ENCODE data around the gene PSD2.

PSD2 gene

DNA sequence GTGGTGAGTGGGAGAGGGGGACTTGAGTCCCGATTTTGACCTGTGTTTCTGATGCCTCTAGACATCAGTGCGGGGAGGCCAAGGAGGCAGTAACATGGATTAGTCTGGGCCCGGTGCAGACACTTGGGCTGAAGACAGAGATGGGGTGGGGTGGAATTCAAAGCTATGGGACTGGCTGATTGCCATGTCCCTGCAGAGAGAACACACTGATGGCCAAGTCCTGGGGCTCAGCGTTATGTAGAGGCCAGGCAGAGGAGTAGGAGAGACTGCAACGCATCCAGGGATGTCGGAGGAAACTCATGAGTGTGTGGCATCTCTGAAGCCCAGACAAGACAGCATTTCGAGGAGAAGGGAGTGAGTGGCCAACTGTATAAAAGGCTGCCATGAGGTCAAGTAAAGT, 30.1 kb downstream of the PSD2 start:
- H3K4me1 ChIP-seq (ENCODE audit: control insufficient read depth, insufficient read depth, low read length, unreplicated experiment): no peaks in the 10 kb centered on the region
- peaks cover 54% of the 10 kb centered on the region for H3K27me3 ChIP-seq (ENCODE audit: insufficient read depth, low read length)
- H3K36me3 ChIP-seq (ENCODE audit: insufficient read depth, low read length): no peaks in the 10 kb centered on the region
- H2AFZ ChIP-seq (ENCODE audit: low read length, unreplicated experiment): no peak overlapping the region
- H3K4me3 ChIP-seq (ENCODE audit: low read depth, low read length): no peak overlapping the region
- H3K27ac ChIP-seq (ENCODE audit: low read depth, low read length): no peak overlapping the region
- H3K79me2 ChIP-seq (ENCODE audit: control insufficient read depth, insufficient read depth, low read length, unreplicated experiment): no peaks in the 10 kb centered on the region

DNA sequence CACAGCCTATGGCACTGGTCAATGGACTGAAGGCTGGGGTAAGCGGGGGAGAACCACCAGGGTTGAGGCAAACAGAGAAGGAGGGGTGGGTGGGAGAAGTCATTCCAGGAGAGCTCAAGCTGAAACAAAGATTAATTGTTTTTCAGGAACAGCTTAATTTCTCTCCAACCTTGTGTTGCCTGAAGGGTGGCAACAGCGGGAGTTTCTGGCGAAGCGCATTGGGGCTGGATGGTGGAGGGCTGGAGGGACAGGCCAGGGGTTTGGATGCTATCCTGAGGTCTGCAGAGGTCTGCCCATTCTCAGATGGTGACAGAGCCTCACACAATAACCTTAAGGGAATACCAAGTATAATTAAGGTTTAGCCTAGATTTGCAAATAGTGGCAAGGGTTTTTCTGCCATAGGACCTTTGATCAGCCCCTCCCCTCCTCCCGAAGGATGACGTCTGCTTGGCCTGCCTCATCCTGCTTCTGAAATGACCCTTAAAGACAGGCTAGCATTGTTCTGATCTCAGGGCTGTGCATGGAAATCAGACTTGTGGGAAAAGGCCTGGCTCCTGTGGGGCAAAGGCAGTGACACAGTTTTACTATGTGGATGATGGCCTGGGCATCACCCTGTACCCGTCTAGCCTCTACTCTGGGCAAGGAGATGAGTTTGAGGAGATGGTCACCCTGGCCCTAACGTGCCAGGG, 32.7 kb downstream of the PSD2 start:
- Histone ChIP-seq H2AFZ (ENCODE audit: low read length, unreplicated experiment) (no peak overlapping the region), H3K27me3 (ENCODE audit: insufficient read depth, low read length) (peaks cover 80% of the 10 kb centered on the region)

DNA sequence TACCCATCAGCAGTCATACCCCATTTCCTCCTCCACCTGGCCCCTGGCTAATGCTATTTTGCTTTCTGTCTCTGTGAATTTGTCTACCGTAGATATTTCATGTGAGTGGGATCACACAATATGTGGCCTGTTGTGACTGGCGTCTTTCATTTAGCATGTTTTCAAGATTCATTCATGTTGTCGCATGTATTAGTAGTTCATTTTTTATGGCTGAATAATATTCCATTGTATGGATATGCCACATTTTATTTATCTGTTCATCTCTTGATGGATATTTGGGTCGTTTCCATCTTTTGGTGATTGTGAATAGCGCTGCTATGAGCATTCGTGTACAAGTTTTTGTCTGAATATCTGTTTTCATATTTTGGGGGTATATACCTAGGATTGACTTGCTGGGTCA, 33.9 kb downstream of the PSD2 start:
- no peaks in the 10 kb centered on the region for H3K79me2 ChIP-seq (ENCODE audit: control insufficient read depth, insufficient read depth, low read length, unreplicated experiment)
- no peaks in the 10 kb centered on the region for H3K4me1 ChIP-seq (ENCODE audit: control insufficient read depth, insufficient read depth, low read length, unreplicated experiment)
- peaks cover 91% of the 10 kb centered on the region for H3K27me3 ChIP-seq (ENCODE audit: insufficient read depth, low read length)

More for the DNA sequence above, 32.7 kb downstream of the PSD2 start:
- Histone ChIP-seq H3K36me3 (ENCODE audit: insufficient read depth, low read length) (no peaks in the 10 kb centered on the region), H3K4me1 (ENCODE audit: control insufficient read depth, insufficient read depth, low read length, unreplicated experiment) (no peaks in the 10 kb centered on the region), H3K79me2 (ENCODE audit: control insufficient read depth, insufficient read depth, low read length, unreplicated experiment) (no peaks in the 10 kb centered on the region), H3K4me3 (ENCODE audit: low read depth, low read length) (no peak overlapping the region), H3K27ac (ENCODE audit: low read depth, low read length) (no peak overlapping the region)

DNA sequence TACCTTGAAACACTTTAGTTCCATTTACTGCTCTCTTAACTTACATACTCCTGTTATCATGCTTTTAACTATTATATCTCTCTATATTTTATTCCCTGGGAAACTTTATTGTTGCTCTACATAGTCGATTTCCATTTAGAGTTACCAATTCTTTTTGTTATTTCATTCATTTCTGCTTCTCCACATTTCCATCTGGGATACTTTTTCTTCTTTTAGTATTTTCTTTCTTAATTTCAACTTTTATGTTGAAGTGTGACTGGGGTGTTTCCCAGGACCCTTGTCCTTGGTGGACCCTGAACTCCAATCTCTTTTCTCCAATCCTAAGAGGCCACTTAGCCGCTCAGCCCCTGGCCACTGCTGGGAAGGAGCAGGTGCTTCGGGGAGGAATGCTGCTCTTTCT, 36.0 kb downstream of the PSD2 start:
- Histone ChIP-seq H3K36me3 (ENCODE audit: insufficient read depth, low read length) (no peaks in the 10 kb centered on the region), H3K79me2 (ENCODE audit: control insufficient read depth, insufficient read depth, low read length, unreplicated experiment) (no peaks in the 10 kb centered on the region), H3K4me1 (ENCODE audit: control insufficient read depth, insufficient read depth, low read length, unreplicated experiment) (no peaks in the 10 kb centered on the region), H3K27me3 (ENCODE audit: insufficient read depth, low read length) (peaks cover 82% of the 10 kb centered on the region), H3K4me3 (ENCODE audit: low read depth, low read length) (no peak overlapping the region), H2AFZ (ENCODE audit: low read length, unreplicated experiment) (no peak overlapping the region), H3K27ac (ENCODE audit: low read depth, low read length) (no peak overlapping the region)

More for the DNA sequence above, 33.9 kb downstream of the PSD2 start:
- no peaks in the 10 kb centered on the region for H3K36me3 ChIP-seq (ENCODE audit: insufficient read depth, low read length)
- no peak overlapping the region for H3K27ac ChIP-seq (ENCODE audit: low read depth, low read length)
- no peak overlapping the region for H3K4me3 ChIP-seq (ENCODE audit: low read depth, low read length)
- no peak overlapping the region for H2AFZ ChIP-seq (ENCODE audit: low read length, unreplicated experiment)

DNA sequence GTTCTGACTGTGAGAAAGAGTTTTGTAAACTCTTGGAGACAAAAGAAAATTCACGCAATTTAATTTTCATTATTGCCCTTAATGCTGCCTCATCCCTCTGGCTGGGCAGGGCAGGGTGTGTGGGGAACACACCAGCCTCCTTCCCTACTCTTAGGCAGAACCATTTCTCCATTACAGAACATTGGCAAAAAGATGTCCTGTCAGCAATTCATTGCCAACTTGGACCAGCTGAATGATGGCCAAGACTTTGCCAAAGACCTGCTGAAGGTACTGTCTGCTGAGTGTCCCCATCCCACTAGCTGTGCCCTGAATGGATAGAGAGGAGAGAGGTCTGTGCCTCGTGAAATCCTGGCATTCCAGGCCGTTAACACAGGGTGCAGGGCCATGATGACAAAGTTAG, 37.9 kb downstream of the PSD2 start:
- H3K27ac ChIP-seq (ENCODE audit: low read depth, low read length): no peak overlapping the region
- H3K4me1 ChIP-seq (ENCODE audit: control insufficient read depth, insufficient read depth, low read length, unreplicated experiment): no peaks in the 10 kb centered on the region

DNA sequence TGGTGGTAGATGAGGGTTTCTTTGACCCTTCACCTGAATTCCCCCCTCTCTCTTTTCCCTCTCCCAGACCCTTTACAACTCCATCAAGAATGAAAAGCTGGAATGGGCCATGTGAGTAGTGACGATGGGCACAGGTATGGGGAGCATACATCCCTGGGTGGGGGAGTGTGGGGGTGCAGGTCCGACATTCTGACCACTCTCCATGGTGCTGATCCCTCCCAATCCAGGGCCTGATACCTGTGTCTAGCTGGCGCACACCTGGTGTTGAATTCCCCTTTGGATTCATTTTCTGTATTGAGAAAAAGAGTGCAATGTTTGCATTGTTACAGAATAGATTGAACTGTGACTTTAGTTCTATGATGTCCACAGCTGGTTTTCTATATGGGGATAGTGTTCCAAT, 40.0 kb downstream of the PSD2 start:
- Histone ChIP-seq H3K79me2 (ENCODE audit: control insufficient read depth, insufficient read depth, low read length, unreplicated experiment) (no peaks in the 10 kb centered on the region), H3K27ac (ENCODE audit: low read depth, low read length) (no peak overlapping the region)

More for the DNA sequence above, 37.9 kb downstream of the PSD2 start:
- Histone ChIP-seq H3K27me3 (ENCODE audit: insufficient read depth, low read length) (peaks cover 63% of the 10 kb centered on the region), H3K79me2 (ENCODE audit: control insufficient read depth, insufficient read depth, low read length, unreplicated experiment) (no peaks in the 10 kb centered on the region), H3K4me3 (ENCODE audit: low read depth, low read length) (no peak overlapping the region), H2AFZ (ENCODE audit: low read length, unreplicated experiment) (no peak overlapping the region), H3K36me3 (ENCODE audit: insufficient read depth, low read length) (no peaks in the 10 kb centered on the region)

DNA sequence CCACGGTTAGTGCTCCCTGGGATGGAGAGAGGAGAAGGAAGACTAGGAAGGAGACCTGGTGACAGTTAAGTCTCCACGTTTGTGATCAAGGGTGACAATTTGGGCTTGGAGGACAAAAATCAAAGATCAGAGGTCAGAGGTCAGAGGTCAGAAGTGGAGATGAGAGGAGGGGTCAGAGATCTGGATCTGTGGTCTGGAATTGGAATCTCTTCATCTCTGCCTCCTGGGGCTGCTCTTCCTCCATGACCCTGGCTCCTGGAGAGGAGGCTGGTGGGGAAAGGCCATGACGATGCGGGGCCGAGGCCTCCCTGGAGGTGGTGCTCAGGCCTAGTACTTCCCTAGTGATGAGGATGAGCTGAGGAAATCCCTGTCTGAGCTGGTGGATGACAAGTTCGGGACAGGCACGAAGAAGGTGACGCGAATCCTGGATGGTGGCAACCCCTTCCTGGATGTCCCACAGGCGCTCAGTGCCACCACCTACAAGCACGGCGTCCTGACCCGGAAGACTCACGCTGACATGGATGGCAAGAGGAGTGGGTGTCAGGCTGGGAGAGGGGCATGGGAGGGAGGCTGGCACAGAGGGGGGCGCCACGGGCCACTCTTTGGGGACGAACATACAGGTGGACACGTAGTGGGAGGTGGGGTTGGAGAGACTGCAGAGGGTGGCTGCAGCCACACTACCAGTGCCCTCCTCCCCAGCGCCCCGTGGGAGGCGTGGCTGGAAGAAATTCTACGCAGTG, 41.0 kb downstream of the PSD2 start:
- no peaks in the 10 kb centered on the region for H3K79me2 ChIP-seq (ENCODE audit: control insufficient read depth, insufficient read depth, low read length, unreplicated experiment)
- H3K27me3 ChIP-seq (ENCODE audit: insufficient read depth, low read length): peaks cover 46% of the 10 kb centered on the region
- H3K4me1 ChIP-seq (ENCODE audit: control insufficient read depth, insufficient read depth, low read length, unreplicated experiment): no peaks in the 10 kb centered on the region
- no peak overlapping the region for H2AFZ ChIP-seq (ENCODE audit: low read length, unreplicated experiment)
- H3K36me3 ChIP-seq (ENCODE audit: insufficient read depth, low read length): no peaks in the 10 kb centered on the region
- no peak overlapping the region for H3K27ac ChIP-seq (ENCODE audit: low read depth, low read length)
- no peak overlapping the region for H3K4me3 ChIP-seq (ENCODE audit: low read depth, low read length)

More for the DNA sequence above, 40.0 kb downstream of the PSD2 start:
- no peaks in the 10 kb centered on the region for H3K4me1 ChIP-seq (ENCODE audit: control insufficient read depth, insufficient read depth, low read length, unreplicated experiment)
- H3K36me3 ChIP-seq (ENCODE audit: insufficient read depth, low read length): no peaks in the 10 kb centered on the region
- H3K27me3 ChIP-seq (ENCODE audit: insufficient read depth, low read length): peaks cover 51% of the 10 kb centered on the region
- no peak overlapping the region for H2AFZ ChIP-seq (ENCODE audit: low read length, unreplicated experiment)
- H3K4me3 ChIP-seq (ENCODE audit: low read depth, low read length): no peak overlapping the region

DNA sequence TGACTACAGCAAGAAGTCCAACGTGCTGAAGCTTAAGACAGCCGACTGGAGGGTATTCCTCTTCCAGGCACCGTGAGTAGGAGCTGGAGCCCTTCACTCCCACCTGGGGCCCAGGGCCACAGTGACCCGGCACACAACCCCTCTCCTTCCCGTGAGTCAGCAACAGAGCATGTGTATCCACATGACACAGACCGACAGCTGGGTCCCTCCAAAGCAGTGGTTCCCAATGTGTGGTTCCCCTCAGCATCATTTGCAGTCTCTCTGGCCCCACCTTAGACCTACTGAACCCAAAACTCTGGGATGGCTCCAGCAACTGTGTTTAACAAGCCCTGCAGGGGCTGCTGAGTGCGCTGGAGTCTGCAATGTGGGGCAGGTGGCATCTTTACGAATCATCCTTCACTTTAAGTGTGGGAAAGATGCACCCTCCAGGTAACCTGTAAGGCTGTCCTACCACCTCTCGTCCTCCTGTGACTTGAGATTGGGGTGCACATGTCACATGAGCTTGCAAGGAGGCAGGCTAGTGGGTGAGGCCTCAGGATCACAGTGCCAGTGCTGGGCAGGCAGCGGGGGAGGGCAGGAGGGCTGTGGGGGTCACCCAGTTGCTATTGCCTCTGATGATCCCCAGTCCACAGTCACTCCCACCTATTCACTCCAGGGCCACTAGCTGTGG, 42.2 kb downstream of the PSD2 start:
- no peak overlapping the region for H3K27ac ChIP-seq (ENCODE audit: low read depth, low read length)
- no peak overlapping the region for H2AFZ ChIP-seq (ENCODE audit: low read length, unreplicated experiment)
- no peaks in the 10 kb centered on the region for H3K36me3 ChIP-seq (ENCODE audit: insufficient read depth, low read length)
- H3K79me2 ChIP-seq (ENCODE audit: control insufficient read depth, insufficient read depth, low read length, unreplicated experiment): no peaks in the 10 kb centered on the region
- H3K27me3 ChIP-seq (ENCODE audit: insufficient read depth, low read length): peaks cover 40% of the 10 kb centered on the region
- no peak overlapping the region for H3K4me3 ChIP-seq (ENCODE audit: low read depth, low read length)
- no peaks in the 10 kb centered on the region for H3K4me1 ChIP-seq (ENCODE audit: control insufficient read depth, insufficient read depth, low read length, unreplicated experiment)

DNA sequence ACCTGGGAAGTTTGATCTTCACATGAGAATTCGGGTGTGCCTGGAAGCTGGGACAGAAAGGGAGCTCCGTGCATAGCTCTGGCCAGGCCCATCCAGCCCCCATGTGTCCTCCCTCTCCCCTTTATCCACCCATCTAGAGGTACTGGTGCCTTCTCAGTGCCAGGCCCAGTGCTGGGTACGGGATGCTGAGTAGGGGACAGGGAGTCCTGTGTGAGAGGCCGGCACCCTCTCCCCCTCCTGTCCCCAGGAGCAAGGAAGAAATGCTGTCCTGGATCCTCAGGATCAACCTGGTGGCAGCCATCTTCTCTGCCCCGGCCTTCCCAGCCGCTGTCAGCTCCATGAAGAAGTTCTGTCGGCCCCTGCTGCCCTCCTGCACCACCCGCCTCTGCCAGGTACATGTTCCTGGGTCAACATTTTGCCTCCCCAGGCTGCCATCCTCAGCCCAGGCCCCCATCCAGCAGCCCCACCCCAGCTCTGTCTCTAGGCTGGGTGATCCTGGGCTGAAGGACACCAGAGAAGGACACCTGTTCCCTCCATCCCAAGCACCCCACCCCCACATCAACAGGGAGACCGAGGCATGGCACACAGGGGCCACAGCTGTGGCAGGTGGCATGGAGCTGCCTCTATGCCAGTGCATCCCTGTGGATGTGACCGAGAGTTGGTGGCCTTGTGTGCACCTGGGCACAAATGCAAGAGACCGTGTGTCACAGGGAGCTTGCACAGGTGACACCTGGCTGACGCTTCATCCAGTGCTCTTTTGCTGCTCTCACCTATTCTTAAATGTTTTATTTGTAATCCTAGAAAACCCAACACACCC, 43.0 kb downstream of the PSD2 start:
- peaks cover 32% of the 10 kb centered on the region for H3K27me3 ChIP-seq (ENCODE audit: insufficient read depth, low read length)
- H2AFZ ChIP-seq (ENCODE audit: low read length, unreplicated experiment): no peak overlapping the region
- no peaks in the 10 kb centered on the region for H3K4me1 ChIP-seq (ENCODE audit: control insufficient read depth, insufficient read depth, low read length, unreplicated experiment)
- H3K4me3 ChIP-seq (ENCODE audit: low read depth, low read length): no peak overlapping the region
- no peak overlapping the region for H3K27ac ChIP-seq (ENCODE audit: low read depth, low read length)
- no peaks in the 10 kb centered on the region for H3K79me2 ChIP-seq (ENCODE audit: control insufficient read depth, insufficient read depth, low read length, unreplicated experiment)
- no peaks in the 10 kb centered on the region for H3K36me3 ChIP-seq (ENCODE audit: insufficient read depth, low read length)

DNA sequence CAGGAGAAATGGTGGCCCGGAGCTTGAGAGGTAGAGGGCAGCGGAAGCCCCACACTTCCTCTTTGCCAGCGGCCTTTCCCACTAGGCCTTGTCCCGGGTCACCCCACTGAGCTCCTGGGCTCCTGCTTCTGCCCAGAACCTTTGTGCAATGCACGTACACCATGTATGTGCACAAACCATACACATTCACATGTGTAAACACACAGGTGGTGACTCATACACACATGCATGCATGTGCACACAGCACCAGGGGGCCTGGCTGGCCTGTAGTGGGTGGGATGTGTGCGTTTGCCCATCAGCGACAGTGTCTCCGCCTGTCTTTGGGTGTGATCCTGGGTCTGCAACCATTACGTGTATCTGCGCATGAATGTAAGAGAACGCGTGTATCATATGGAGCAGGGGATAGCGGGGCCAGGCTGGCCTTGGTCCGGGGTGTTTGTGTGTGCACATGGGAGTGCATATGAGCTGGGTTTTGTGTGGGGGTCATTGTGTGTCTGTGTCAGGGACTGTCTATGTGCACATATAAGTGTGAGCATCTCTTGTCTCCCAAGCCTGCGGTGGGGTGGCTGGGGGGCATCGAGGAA, 43.7 kb downstream of the PSD2 start:
- Histone ChIP-seq H3K27ac (ENCODE audit: low read depth, low read length) (no peak overlapping the region), H3K27me3 (ENCODE audit: insufficient read depth, low read length) (peaks cover 25% of the 10 kb centered on the region), H3K79me2 (ENCODE audit: control insufficient read depth, insufficient read depth, low read length, unreplicated experiment) (no peaks in the 10 kb centered on the region), H2AFZ (ENCODE audit: low read length, unreplicated experiment) (no peak overlapping the region), H3K36me3 (ENCODE audit: insufficient read depth, low read length) (no peaks in the 10 kb centered on the region), H3K4me3 (ENCODE audit: low read depth, low read length) (no peak overlapping the region), H3K4me1 (ENCODE audit: control insufficient read depth, insufficient read depth, low read length, unreplicated experiment) (no peaks in the 10 kb centered on the region)
